Measurements from ENCODE around the gene OCSTAMP.

DNA sequence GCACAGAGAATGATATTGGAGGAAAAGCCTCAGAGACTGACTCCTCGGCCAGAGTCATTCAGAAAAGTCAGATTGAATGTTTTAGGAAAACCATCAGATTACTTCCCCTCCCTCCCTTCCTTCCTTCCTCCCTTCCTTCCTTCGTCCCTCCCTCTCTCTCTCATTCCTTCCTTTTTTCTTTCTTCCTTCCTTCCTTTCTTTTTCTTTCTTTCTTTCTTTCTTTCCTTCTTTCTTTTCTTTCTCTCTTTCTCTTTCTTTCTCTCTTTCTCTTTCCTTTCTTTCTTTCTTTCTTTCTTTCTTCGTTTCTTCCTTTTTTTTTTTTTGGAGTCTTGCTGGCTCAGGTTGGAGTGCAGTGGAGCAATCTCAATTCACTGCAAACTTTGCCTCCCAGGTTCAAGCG is 7.4 kb downstream of the OCSTAMP start:
- TF ChIP-seq POLR2A (IDR thresholded peaks at IDR 0.05) = no peak
- TF ChIP-seq, protein P1, sequence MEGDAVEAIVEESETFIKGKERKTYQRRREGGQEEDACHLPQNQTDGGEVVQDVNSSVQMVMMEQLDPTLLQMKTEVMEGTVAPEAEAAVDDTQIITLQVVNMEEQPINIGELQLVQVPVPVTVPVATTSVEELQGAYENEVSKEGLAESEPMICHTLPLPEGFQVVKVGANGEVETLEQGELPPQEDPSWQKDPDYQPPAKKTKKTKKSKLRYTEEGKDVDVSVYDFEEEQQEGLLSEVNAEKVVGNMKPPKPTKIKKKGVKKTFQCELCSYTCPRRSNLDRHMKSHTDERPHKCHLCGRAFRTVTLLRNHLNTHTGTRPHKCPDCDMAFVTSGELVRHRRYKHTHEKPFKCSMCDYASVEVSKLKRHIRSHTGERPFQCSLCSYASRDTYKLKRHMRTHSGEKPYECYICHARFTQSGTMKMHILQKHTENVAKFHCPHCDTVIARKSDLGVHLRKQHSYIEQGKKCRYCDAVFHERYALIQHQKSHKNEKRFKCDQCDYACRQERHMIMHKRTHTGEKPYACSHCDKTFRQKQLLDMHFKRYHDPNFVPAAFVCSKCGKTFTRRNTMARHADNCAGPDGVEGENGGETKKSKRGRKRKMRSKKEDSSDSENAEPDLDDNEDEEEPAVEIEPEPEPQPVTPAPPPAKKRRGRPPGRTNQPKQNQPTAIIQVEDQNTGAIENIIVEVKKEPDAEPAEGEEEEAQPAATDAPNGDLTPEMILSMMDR (IDR thresholded peaks at IDR 0.05) = no peak
